HEK293 (cell line): Measurements from ENCODE around the gene FMN1.

Experiments used
- TF ChIP-seq, protein P1 (sequence below): fragments of 450-650 bp; formaldehyde crosslinking; IDR thresholded peaks from 2 replicates; pipeline ENCODE4 v1.5.1; 2016; ENCODE audit warnings: missing biosample characterization, missing genetic modification characterization
- TF ChIP-seq, protein P2 (sequence below): fragments of 450-650 bp; formaldehyde crosslinking; IDR thresholded peaks from 2 replicates; pipeline ENCODE4 v1.5.1; 2016; ENCODE audit warnings: missing biosample characterization, missing genetic modification characterization

DNA sequence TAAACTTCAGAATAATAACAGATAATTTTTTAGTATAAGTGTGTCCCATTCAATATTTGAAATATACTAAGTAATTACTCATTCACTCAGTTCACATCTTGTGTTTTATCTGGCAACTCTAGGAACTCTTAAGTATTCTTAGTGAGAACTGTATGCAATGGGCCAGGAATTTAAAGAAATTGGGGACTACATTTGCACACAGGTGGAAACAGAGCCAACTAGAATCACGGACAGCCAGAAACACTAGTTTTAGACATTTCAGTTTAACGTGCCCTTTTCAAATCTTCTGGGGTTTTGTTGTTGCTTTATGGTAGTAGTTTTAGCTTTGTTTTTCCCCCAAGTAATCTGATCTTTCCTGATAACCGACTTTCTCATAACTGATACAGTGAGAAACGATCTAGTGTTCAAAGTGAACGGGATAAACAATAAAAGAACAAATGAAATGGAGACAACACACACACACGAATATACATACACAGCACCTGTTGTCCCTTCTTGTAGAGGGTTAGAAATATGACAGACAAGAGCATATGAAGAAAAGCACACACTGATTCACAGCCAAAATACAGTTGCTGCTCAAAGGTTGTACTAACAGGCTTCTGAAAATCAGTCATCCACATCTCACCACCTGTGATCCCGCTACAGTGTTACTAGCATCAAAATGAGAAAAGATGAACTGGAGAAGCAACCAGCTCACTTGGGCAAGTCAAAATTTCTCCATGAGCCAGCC is 167.0 kb downstream of the FMN1 start:
- TF ChIP-seq, protein P1, sequence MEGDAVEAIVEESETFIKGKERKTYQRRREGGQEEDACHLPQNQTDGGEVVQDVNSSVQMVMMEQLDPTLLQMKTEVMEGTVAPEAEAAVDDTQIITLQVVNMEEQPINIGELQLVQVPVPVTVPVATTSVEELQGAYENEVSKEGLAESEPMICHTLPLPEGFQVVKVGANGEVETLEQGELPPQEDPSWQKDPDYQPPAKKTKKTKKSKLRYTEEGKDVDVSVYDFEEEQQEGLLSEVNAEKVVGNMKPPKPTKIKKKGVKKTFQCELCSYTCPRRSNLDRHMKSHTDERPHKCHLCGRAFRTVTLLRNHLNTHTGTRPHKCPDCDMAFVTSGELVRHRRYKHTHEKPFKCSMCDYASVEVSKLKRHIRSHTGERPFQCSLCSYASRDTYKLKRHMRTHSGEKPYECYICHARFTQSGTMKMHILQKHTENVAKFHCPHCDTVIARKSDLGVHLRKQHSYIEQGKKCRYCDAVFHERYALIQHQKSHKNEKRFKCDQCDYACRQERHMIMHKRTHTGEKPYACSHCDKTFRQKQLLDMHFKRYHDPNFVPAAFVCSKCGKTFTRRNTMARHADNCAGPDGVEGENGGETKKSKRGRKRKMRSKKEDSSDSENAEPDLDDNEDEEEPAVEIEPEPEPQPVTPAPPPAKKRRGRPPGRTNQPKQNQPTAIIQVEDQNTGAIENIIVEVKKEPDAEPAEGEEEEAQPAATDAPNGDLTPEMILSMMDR (tag by site-specific recombination) = no peak
- TF ChIP-seq, protein P2, sequence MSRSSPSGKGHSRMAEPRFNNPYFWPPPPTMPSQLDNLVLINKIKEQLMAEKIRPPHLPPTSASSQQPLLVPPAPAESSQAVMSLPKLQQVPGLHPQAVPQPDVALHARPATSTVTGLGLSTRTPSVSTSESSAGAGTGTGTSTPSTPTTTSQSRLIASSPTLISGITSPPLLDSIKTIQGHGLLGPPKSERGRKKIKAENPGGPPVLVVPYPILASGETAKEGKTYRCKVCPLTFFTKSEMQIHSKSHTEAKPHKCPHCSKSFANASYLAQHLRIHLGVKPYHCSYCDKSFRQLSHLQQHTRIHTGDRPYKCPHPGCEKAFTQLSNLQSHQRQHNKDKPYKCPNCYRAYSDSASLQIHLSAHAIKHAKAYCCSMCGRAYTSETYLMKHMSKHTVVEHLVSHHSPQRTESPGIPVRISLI (tag by site-specific recombination) = no peak
